ENCODE data around the gene YARS1.
"Not testable (repeated sequence)": the region's sequence is repeated elsewhere in the genome, so short reads cannot be mapped to it uniquely, and the experiment has no call there.

The YARS1 gene

DNA sequence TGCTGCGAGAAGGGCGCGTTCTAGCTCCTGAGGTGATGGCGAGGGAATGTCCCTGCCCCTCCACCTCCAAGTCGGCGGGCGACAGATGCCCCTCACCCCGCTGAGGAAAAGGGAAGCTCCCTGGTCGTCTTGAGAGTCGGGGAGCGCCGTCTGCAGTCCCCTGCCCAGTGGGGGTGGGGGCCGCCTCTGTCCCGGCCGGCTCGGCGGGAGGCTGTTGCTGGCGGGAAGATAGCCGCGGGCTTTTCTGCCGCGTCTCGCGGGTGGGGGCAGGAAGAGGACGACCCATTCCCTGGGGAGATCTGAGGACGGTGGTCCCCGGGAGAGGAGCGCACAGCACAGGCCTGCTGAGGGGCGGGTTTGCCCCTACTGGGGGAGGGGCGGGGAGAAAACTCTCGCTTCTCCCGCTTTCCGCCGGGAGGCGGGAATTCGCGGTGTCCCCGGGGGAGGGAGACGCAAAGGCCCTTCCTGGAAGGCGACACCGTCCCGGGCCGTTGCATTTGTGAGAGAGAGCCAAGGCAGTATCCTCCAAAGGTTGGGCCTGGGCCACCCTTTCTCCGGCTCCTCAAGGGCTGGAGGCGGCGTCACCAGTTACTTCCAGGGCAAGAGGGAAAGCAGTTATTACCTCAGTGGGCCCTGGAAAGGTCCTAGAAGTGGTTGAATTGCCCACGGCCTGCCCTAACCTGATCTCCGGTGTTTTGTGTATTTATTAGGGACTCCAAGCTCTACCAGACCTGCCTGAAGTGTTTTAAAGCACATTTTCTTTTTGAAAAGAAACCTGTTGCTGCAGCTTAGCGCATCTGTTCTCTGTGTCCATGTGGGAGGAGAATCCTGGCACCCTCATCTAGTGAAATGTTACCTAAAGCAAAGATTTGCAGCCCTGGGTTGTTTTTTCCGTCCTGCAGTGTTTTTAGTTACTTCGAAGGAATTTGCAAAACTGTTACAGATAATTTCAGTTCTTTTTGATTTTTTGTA lies 943 bp upstream of the YARS1 start:
- peak; percentile 67 for DNase-seq (ENCODE audit: low read depth)

GRCh38 chr1:32816676-32817158 lies 441 bp downstream of the YARS1 start:
- peak; percentile 26 for DNase-seq (ENCODE audit: low read depth)

- DNase-seq (ENCODE audit: low read depth), result peak; percentile 39
Measured at GRCh38 chr1:32813941-32814739, 3.0 kb downstream of the YARS1 start.

DNA sequence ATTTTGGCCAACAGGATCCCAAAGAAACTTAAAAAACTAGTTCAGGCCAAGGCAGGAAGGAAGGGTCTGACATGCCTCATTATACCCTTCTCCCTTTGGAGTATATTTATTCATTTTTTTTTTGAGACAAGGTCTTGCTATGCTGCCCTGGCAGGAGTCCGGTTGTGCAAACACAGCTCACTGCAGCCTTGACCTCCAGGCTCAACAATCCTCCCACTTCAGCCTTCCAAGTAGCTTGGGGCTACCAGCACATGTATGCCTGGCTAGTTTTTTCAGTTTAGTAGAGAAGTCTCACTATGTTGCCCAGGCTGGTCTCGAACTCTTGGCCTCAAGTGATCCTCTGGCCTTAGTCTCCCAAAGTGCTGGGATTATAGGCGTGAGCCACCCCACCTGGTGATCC lies 5.2 kb downstream of the YARS1 start:
- DNase-seq (ENCODE audit: low read depth), result no peak

DNA sequence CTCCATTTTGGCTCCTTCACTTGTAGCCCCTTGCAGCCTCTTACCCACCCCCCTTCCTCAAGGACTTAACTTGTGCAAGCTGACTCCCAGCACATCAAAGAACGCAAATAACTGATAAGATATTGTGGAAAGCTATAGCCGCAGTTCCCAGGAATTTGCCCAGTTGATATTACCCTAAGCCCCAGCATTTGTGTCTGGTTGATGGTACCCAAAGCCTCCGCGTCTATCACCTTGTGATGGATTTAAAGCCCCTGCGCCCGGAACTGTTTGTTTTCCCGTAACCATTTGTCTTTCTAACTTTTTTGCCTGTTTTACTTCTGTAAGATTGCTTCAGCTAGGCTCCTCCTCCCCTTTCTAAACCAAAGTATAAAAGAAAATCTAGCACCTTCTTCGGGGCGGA lies 5.9 kb downstream of the YARS1 start:
- DNase-seq (ENCODE audit: low read depth), result no peak

GRCh38 chr1:32810358-32810757 lies 6.8 kb downstream of the YARS1 start:
- no peak for DNase-seq (ENCODE audit: low read depth)

DNA sequence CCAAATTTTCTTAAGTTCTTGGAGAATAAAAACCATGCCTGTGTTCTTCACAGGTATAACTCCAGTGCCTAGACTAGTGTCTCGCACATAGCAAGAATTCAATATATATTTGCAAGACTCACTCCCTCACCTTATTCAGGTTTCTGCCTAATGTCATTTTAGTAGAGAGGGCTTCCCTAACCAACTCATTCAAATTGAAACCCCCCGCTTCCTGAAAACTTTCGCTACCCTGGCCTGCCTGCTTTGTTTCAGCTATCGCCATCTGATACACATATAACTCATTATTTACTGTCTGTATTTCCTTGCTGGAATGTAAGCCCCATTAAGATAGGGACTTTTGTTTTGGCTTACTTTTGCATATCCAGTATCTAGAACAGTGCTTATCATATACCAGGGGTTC lies 8.6 kb downstream of the YARS1 start:
- no peak for DNase-seq (ENCODE audit: low read depth)

- DNase-seq (ENCODE audit: low read depth), result no peak
Measured at GRCh38 chr1:32806910-32807523, 10.1 kb downstream of the YARS1 start.

DNA sequence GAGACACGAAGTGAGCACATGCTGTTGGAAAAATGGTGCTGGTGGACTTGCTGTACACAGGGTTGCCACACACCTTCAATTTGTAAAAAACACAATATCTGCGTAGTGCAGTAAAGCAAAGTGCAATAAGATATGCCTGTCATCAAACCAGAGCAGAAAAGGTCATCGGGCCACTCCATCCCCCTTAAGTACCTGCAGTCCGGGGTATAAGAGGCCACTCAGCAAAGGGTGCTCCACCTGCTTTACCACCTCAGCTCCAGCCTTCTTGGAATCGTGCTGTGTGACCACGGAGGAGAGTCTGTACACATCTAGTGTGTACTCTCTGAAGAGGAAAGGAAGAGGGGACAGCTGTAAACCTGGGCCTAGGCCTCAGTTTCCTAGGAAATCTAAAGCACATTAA lies 10.9 kb downstream of the YARS1 start:
- DNase-seq (ENCODE audit: low read depth), result no peak

GRCh38 chr1:32804460-32804859 lies 12.7 kb downstream of the YARS1 start:
- DNase-seq (ENCODE audit: low read depth), result not testable (repeated sequence)

DNA sequence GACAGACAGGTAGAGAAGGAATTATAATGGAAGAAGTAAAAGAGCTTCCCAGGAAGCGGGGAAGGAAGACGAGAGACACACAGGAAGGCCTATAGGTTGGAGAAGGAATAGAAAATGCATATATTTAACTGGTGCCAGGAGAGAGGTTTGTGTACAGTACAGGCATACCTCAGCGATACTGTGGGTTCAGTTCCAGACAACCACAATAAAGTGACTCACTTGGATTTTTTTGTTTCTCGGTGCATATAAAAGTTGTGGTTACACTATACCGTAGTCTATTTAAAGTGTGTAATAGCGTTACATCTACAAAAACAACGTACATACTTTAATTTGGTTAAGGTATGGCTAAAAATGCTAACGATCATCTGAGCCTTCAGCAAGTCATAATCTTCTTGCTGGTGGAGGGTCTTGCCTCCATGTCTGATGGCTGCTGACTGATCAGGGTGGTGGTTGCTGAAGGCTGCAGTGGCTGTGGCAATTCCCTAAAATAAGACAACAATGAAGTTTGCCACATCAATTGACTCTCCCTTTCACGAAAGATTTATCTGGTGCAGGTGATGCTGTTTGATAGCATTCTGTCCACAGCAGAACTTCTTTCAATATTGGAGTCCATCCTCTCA lies 16.0 kb downstream of the YARS1 start:
- no peak for DNase-seq (ENCODE audit: low read depth)

DNA sequence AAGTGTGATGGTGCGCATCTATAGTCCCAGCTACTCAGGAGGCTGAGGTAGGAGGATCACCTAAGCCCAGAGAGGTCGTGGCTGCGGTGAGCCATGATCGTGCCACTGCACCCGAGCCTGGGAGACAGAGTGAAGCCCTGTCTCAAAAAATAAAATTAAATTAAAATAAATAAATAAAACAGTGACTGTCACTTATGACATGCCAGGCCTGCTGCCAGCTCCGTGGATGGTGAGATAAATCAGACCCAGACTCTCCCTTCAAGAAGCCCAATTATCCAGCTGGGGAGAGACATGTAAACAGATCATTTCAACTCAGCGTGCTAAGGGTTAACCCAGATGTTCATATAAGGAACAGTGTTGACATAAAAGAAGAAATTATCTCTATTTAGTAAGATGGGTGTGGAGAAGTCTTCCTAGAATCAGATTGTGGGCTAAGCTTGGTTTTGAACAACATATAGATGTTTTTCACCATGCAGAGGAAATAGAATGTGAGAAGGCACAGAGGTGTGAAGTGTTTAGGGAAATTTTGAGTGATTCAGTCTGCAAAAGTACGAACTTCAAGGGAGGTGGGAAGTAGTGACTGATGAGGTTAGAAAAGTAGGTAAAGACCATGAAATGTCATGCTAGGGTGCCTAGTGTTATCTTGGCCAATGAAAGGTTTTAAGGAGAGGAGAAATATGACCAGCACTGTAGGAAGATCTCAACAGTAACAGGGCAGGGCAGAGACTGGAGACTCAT lies 18.3 kb downstream of the YARS1 start:
- no peak for DNase-seq (ENCODE audit: low read depth)

- DNase-seq (ENCODE audit: low read depth), result peak; percentile 17
Measured at GRCh38 chr1:32798191-32798590, 19.0 kb downstream of the YARS1 start.

DNA sequence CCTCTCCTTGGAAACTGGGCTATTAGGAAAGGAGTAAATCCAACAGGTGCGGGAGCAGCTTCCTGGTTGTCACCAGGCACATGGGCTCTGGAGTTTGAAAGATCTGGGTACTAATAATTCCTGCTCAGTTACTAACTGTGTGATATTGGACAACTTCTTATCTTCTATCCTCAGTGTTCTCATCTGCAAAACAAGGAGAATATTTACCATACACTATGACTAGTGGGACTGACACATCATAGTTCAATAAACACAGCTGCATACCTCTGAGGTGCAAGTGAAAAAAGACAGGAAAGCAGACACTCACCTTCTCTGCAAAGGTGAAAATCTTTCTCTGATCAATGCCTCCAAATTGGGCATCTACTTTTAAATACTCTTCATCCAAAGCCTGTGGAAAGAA lies 19.7 kb downstream of the YARS1 start:
- DNase-seq (ENCODE audit: low read depth), result no peak

DNA sequence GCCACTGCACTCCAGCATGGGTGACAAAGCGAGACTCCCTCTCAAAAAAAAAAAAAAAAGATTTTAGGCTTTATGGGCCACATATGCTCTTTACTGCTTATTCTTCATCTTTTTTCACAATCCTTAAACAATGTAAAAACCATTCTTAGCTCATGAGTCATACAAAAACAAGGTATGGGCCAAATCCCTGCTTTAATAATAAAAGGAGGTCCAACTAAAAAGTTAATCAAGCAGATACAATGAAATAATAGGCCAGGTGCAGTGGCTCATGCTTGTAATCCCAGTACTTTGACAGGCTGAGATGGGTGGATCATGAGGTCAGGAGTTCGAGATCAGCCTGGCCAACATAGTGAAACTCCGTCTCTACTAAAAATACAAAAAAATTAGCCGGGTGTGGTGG lies 21.4 kb downstream of the YARS1 start:
- peak; percentile 32 for DNase-seq (ENCODE audit: low read depth)

- peak; percentile 21 for DNase-seq (ENCODE audit: low read depth)
Measured at GRCh38 chr1:32791881-32792280, 25.3 kb downstream of the YARS1 start.

- peak; percentile 74 for DNase-seq (ENCODE audit: low read depth)
Measured at GRCh38 chr1:32789356-32789755, 27.8 kb downstream of the YARS1 start.

DNA sequence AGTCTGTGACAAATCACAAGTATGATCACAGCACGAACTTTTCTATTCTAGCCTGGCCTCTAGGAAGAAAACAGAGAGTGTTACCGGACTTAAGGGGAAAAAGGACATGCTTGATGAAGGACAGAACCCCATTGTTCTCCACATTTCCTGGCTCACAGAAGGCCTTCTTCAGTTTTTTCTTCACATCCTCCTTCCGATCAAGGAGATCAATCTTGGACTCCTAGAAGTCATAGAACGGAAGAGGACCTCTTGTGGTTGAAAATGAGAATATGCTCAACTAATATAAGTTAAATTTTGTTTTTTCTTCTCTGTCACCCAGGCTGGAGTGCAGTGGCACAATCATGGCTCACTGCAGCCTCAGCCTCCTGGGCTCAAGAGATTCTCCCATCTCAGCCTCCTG lies 30.3 kb downstream of the YARS1 start:
- peak; percentile 23 for DNase-seq (ENCODE audit: low read depth)

DNA sequence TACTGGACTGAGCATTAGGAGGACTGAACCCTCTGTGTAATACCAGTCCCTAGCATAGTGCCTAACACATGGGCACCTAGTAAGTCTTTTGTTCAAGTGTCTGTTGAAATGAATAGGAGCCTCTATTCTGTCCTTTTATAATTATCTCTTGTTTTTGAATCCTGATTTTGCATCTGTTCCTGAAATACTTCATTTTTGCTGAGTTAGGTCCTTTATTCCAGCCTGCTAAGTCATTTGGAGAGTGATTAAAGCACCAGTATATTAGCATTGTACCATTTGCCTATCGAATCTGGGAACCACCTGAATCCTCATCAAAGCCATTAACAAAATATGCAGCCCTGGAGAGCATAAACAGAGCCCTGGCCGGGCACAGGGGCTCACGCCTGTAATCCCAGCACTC lies 32.3 kb downstream of the YARS1 start:
- DNase-seq (ENCODE audit: low read depth), result no peak

GRCh38 chr1:32783851-32784250 lies 33.3 kb downstream of the YARS1 start:
- no peak for DNase-seq (ENCODE audit: low read depth)

DNA sequence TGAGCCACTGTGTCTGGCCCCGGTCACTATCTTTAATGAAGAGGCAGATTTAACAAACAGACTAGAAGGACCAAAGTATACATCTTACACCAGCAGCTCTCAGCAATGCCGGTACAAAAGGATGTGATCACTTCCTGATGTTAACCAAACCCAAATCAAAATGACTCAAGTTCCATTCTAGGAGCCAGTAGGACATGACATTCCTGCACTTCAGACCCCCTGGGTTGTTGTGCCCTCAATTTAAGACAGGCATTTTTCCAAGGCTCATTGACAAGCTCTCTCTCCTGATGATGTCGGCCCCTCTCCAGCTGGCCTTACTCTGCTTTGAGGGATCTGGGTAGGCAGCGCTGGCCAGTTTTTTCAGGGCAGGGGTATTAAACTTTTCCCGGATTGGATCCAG lies 35.1 kb downstream of the YARS1 start:
- DNase-seq (ENCODE audit: low read depth), result no peak

All from fibroblast of gingiva (primary cell).